IPS-15b (cell line): ENCODE measurements around the gene PAQR4.

Source experiments
- H3K27me3 ChIP-seq: one replicate; pipeline ENCODE4 v1.6.1; 2013; ENCODE audit warnings: low read length; ENCODE audit not compliant: control insufficient read depth, insufficient read depth
- H3K36me3 ChIP-seq: one replicate; pipeline ENCODE4 v1.6.1; 2013; ENCODE audit warnings: low read length; ENCODE audit not compliant: control insufficient read depth, insufficient read depth
- H3K4me1 ChIP-seq: one replicate; pipeline ENCODE4 v1.6.1; 2013; ENCODE audit warnings: mild to moderate bottlenecking, low read length; ENCODE audit not compliant: control insufficient read depth, insufficient read depth
- H3K4me3 ChIP-seq: one replicate; pipeline ENCODE4 v1.5.1; 2013; ENCODE audit warnings: low read depth, low read length
- H3K9ac ChIP-seq: one replicate; pipeline ENCODE4 v1.6.1; 2013; ENCODE audit warnings: low read depth, mild to moderate bottlenecking, low read length
- H3K9me3 ChIP-seq: one replicate; pipeline ENCODE4 v1.6.1; 2013; ENCODE audit warnings: mild to moderate bottlenecking, low read length; ENCODE audit not compliant: control insufficient read depth, insufficient read depth

Gene PAQR4

DNA sequence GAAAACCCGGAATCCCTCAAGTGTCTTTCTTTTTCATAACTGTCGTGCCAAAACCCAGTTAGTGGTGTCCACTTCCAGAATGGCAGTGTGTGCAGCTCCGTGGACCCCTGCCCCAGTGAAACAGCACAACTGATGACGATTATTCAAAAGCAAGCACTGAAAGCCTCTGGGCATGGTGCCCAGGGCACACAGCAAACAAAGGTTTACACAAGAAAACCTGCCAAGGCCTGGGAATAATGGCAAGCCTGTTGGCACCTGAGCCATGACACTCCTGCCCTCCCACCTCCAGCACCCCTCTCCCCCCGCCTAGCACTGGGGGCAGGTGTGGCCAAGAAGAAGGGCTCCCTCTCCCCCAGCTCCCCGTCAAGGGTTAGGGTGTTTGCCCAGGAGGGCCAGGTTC, 8.3 kb downstream of the PAQR4 start:
- no peak overlapping the region for H3K9ac ChIP-seq
- H3K4me1 ChIP-seq = peaks cover 7% of the 10 kb centered on the region

GRCh38 chr16:2979669-2980226, 10.6 kb downstream of the PAQR4 start:
- Histone ChIP-seq H3K27me3 (no peaks in the 10 kb centered on the region), H3K36me3 (peaks cover 34% of the 10 kb centered on the region), H3K9me3 (no peaks in the 10 kb centered on the region), H3K4me3 (peak overlapping the region; percentile 84), H3K9ac (peak overlapping the region; percentile 79), H3K4me1 (peaks cover 14% of the 10 kb centered on the region)

More for the DNA sequence above, 8.3 kb downstream of the PAQR4 start:
- no peaks in the 10 kb centered on the region for H3K9me3 ChIP-seq
- H3K4me3 ChIP-seq = no peak overlapping the region
- H3K27me3 ChIP-seq = no peaks in the 10 kb centered on the region
- H3K36me3 ChIP-seq = peaks cover 54% of the 10 kb centered on the region

DNA sequence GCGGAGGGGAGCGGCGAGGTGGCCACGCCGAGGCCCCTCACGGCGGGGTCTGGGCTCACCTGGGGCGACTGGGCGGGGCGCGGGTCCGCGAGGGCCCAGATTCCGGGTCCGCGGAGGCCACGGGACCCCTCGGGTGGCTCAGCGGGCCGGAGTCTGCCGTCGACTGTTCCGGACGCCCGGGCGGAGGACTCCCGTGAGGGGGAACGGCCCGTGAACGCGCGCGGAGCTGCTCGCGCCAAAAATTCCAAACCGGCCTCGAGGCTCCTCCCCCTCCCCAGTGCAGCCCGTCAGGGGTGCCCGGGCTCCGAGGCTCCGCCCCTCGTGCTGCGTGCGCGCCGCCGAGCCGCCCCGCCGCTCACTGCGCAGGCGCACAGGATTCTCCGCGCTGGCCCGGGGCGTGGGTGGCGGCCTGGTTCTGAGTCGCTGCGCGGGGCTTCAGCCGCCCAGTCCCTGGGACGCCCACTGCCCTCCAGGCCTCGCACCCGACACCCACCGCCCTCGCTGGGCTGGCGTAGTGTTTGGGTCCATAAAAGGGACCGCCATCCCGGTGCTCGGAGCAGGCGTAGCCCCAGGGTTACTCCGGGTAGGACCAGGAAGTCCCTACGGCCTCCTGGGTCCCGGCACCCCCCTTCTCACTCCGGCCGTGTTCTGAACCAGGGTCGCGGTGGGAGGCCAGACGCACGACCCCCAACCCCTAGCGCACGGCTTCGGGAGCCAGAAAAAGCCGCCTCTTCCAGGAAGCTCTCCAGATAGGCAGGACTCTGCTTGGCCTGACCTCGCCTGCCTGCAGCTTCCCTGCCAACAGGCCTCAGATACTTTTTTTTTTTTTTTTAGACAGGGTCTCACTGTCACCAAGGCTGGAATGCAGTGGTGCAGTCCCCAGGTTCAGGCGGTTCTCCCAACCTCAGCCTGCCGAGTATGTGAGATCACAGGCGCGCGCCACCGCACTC, 11.4 kb downstream of the PAQR4 start, which contains the start of gene PKMYT1:
PKMYT1 (minus strand) TSS at position 220 of the 950 bp plus-strand sequence. CDS start 789 bp downstream, outside the sequence.
- Histone ChIP-seq H3K4me1 (peaks cover 14% of the 10 kb centered on the region), H3K27me3 (no peaks in the 10 kb centered on the region), H3K4me3 (peak within 1 kb of the TSS; percentile 84), H3K9ac (peak within 1 kb of the TSS; percentile 81), H3K9me3 (no peaks in the 10 kb centered on the region), H3K36me3 (peaks cover 27% of the 10 kb centered on the region)

DNA sequence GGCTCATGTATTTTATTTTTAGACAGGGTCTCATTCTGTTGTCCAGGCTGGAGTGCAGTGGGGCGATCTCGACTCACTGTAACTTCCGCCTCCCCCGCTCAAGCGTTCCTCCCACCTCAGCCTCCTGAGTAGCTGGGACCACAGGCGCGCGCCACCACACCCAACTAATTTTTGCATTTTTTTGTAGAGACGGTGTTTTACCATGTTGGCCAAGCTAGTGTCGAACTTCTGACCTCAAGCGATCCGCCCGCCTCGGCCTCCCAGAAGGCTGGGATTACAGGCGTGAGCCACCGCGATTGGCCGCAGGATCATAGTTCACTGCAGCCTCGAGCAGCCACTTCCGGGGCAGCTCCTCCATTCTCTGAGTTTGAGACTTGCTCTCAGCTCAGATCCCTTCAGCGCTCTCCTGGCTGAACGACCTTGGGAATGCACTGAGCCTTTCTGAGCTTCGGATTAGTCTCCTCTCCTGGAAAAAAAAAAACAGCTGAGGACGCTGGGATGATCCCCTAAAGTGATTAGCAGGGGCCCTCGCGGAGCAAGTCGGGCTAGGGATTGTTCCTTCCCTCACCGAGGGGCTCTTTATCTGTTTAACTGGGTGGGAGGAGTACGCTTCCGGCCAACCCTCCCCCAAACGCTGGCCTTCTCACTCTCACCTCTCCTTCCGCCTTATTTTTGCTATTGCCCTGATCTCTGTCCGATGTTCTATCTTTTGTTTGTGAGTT, 12.2 kb downstream of the PAQR4 start:
- H3K4me1 ChIP-seq = peaks cover 14% of the 10 kb centered on the region
- peaks cover 21% of the 10 kb centered on the region for H3K36me3 ChIP-seq
- peak overlapping the region; percentile 84 for H3K4me3 ChIP-seq
- H3K27me3 ChIP-seq = no peaks in the 10 kb centered on the region
- H3K9me3 ChIP-seq = no peaks in the 10 kb centered on the region
- H3K9ac ChIP-seq = peak overlapping the region; percentile 81

DNA sequence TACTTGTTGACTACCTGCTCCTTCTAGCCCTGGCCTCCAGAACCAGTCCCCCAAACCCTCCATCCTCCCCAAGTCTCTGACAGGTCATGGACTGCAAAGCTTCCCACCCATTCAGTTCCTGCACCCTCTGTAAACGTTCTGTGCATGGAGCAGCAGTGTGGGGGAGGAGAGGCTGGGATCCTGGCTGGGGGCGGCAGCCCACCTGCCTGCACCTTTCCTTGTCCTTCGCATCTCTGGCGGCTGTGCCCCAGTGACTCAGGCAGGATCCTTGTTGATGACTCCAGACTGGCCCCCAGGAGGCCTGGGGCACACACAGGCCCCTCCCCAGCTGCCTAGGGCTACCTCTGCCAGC, 12.7 kb downstream of the PAQR4 start:
- Histone ChIP-seq H3K9me3 (no peaks in the 10 kb centered on the region), H3K4me3 (peak overlapping the region; percentile 84), H3K36me3 (peaks cover 15% of the 10 kb centered on the region), H3K9ac (peak overlapping the region; percentile 18), H3K4me1 (peaks cover 14% of the 10 kb centered on the region), H3K27me3 (no peaks in the 10 kb centered on the region)

DNA sequence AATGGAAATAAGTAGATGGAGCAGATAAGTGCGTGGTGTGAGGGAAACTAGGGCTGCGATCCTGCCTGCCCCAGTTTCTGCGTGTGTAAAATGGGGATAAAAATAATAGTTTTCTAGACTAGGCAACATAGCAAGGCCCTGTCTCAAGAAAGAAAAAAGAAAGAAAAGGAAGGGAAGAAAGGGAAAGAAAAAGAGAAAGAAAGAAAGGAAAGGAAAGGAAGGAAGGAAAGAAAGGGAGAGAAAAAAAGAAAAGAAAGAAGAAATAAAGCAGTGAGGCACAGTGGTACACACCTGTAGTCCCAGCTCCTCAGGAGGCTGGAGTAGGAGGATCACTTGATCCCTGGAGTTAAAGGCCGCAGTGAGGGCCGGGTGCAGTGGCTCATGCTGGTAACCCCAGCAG, 13.3 kb downstream of the PAQR4 start:
- Histone ChIP-seq H3K4me3 (no peak overlapping the region), H3K4me1 (peaks cover 14% of the 10 kb centered on the region), H3K9ac (no peak overlapping the region), H3K27me3 (no peaks in the 10 kb centered on the region), H3K9me3 (no peaks in the 10 kb centered on the region), H3K36me3 (peaks cover 10% of the 10 kb centered on the region)

DNA sequence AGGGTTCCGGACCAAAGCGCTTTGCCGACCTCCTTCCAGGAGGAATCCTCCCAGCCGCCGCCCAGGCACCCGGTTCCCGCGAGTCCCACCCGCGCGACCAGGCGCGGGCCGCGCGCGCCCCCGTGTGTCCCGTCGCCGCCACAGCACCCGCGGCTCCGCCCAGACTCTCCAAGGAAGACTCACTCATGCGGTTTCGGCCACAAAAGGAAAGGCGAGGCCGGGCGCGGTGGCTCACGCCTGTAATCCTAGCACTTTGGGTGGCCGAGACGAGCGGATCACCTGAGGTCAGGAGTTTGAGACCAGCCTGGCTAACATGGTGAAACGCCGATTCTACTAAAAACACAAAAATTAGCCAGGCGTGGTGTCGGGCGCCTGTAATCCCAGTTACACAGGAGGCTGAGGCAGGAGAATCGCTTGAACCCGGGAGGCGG, 14.6 kb downstream of the PAQR4 start:
- H3K27me3 ChIP-seq = no peaks in the 10 kb centered on the region
- H3K36me3 ChIP-seq = peaks cover 4% of the 10 kb centered on the region
- H3K9ac ChIP-seq = no peak overlapping the region
- H3K4me3 ChIP-seq = no peak overlapping the region
- no peaks in the 10 kb centered on the region for H3K9me3 ChIP-seq
- peaks cover 14% of the 10 kb centered on the region for H3K4me1 ChIP-seq

DNA sequence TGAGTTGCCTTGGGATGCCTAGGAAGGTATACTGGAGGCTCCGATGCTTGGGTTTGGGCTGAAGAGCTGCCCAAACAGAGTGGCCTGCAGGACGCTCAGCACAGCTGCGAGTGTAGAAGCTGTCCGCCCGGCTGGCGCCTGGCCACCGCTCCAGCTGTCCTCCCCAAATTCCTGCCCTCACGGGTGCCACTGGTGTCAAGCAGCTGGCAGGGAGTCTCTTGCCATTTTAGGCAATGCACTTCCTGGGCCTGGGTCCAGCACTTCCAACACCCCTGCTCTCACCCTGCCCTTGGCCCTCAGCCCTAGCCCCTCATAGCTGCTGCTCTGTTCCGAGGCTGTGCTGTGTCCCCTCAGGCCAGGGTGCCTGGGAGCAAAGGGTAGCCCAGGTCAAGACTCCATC, 16.3 kb downstream of the PAQR4 start:
- Histone ChIP-seq H3K4me1 (peaks cover 17% of the 10 kb centered on the region), H3K27me3 (no peaks in the 10 kb centered on the region), H3K9ac (no peak overlapping the region), H3K4me3 (no peak overlapping the region), H3K9me3 (no peaks in the 10 kb centered on the region), H3K36me3 (no peaks in the 10 kb centered on the region)

GRCh38 chr16:2985893-2986355, 16.8 kb downstream of the PAQR4 start:
- Histone ChIP-seq H3K4me3 (no peak overlapping the region), H3K9me3 (no peaks in the 10 kb centered on the region), H3K9ac (no peak overlapping the region), H3K36me3 (no peaks in the 10 kb centered on the region), H3K4me1 (peaks cover 21% of the 10 kb centered on the region), H3K27me3 (no peaks in the 10 kb centered on the region)

GRCh38 chr16:2986623-2987188, 17.6 kb downstream of the PAQR4 start:
- Histone ChIP-seq H3K9me3 (no peaks in the 10 kb centered on the region), H3K27me3 (no peaks in the 10 kb centered on the region), H3K4me1 (peaks cover 19% of the 10 kb centered on the region), H3K4me3 (no peak overlapping the region), H3K36me3 (no peaks in the 10 kb centered on the region), H3K9ac (no peak overlapping the region)

DNA sequence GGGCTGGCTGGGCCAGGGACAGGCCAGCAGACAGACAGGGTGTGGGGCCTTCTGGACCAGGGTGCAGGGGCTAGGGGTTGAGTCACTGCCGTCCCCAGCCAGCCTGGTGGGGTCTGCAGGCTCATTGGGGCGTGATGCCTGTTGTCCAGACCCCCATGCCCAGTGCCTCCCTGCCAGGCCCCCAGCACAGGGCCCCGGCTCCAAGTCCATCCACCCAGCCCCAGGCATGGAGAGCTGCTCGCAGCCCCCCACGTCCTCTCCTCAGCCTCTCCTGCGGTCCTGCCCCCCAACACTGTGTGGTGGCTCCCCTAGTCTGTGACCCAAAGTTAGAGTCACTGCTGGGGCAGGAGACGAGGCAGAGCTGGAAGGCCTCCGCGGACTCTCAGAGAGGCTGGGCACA, 18.1 kb downstream of the PAQR4 start:
- Histone ChIP-seq H3K27me3 (no peaks in the 10 kb centered on the region), H3K4me3 (no peak overlapping the region), H3K4me1 (peaks cover 16% of the 10 kb centered on the region), H3K9me3 (no peaks in the 10 kb centered on the region), H3K9ac (no peak overlapping the region), H3K36me3 (no peaks in the 10 kb centered on the region)
